K562 (cell line): Measurements from ENCODE around the gene NTM. TPM values are rescaled to one million over a fixed set of nuclear protein-coding genes. Genes with fewer than 3 reads are reported as not detected.

ENCODE experiments used
- ATAC-seq: fragments of 200-7000 bp; cut with Tn5 transposase; 3 replicates; pipeline ENCODE4 v1.9.1; 2020; ENCODE audit warnings: moderate library complexity
- BruUV-seq: library from RNA; stranded (reverse); fragments of 400-500 nt; replicated peaks from 2 replicates; lab custom pipeline; 2021; lab: Mats Ljungman, UMichigan
- CTCF ChIA-PET: fragments of 300-600 bp; formaldehyde crosslinking; extraction: SDS; loops from one replicate; lab custom pipeline; 2021; ENCODE audit warnings: low intra/inter-chr PET ratio; lab: Yijun Ruan, JAX
- POLR2A ChIA-PET: fragments of 300-600, 350-650 bp; sonication (Branson Sonifier 250); formaldehyde crosslinking; extraction: SDS; loops from one replicate; lab custom pipeline; 2021; ENCODE audit warnings: antibody characterized with exemption, inconsistent platforms; lab: Yijun Ruan, JAX
- DNase-seq, 4 experiments: peaks; one replicate each; pipeline versions ENCODE4 v3.0.0 to v3.0.0-alpha.2; 2011 to 2018; ENCODE audit warnings: low spot score in 3 of 4, mixed read lengths in 3 of 4; ENCODE audit errors: extremely low read depth in 1 of 4
- FAIRE-seq: peaks from 2 replicates; lab custom pipeline; 2011; peaks lifted over from hg19 to GRCh38; lab: Jason Lieb, UNC
- H2AFZ ChIP-seq: 2 replicates; pipeline ENCODE4 v1.6.0; 2011; ENCODE audit warnings: low read depth, low read length, control low read depth, inconsistent platforms
- H3K27ac ChIP-seq: fragments of 200-600 bp; 3 replicates; pipeline ENCODE4 v1.8.0; 2011; ENCODE audit warnings: low read depth, mild to moderate bottlenecking, control low read depth, inconsistent platforms, low read length, moderate library complexity, mixed read lengths; ENCODE audit errors: extremely low read depth
- H3K27me3 ChIP-seq, 2 experiments: fragments of 300-600 bp in 1 of 2; 2 replicates in 1 of 2; 3 replicates in 1 of 2; pipeline versions ENCODE4 v1.6.0 to v1.8.0; 2011; ENCODE audit warnings: inconsistent platforms in 2 of 2, low read length in 2 of 2, mild to moderate bottlenecking in 1 of 2, mixed read lengths in 1 of 2, moderate library complexity in 1 of 2; ENCODE audit not compliant: control insufficient read depth in 2 of 2, insufficient read depth in 2 of 2
- H3K36me3 ChIP-seq: fragments of 300-600 bp; 3 replicates; pipeline ENCODE4 v1.8.0; 2011; ENCODE audit warnings: mild to moderate bottlenecking, low read length, inconsistent platforms; ENCODE audit not compliant: control insufficient read depth, insufficient read depth
- H3K4me1 ChIP-seq, 2 experiments: fragments of 200-600 bp in 1 of 2; replicated peaks in 1 of 2; 2 replicates in 1 of 2; 3 replicates in 1 of 2; pipeline versions ENCODE4 v1.5.1 to v1.8.0; 2011; ENCODE audit warnings: inconsistent platforms in 2 of 2, low read length in 2 of 2, mild to moderate bottlenecking in 1 of 2, mixed read lengths in 1 of 2, moderate library complexity in 1 of 2; ENCODE audit not compliant: control insufficient read depth in 2 of 2, insufficient read depth in 2 of 2
- H3K4me2 ChIP-seq: 2 replicates; pipeline ENCODE4 v1.6.1; 2011; ENCODE audit warnings: low read length, control low read depth, inconsistent platforms, mixed read lengths; ENCODE audit not compliant: insufficient read depth
- H3K4me3 ChIP-seq: fragments of 200-600 bp; sonication (generic), shearing (Covaris generic); 2 replicates; pipeline ENCODE4 v1.5.1; 2016; ENCODE audit warnings: control low read depth, inconsistent platforms
- H3K79me2 ChIP-seq: fragments of 200-600 bp; 3 replicates; pipeline ENCODE4 v1.8.0; 2011; ENCODE audit warnings: low read length, inconsistent platforms; ENCODE audit not compliant: control insufficient read depth, insufficient read depth
- H3K9ac ChIP-seq, 2 experiments: 2 replicates each; pipeline versions ENCODE4 v1.6.0 to v1.6.1; 2011; ENCODE audit warnings: low read depth in 2 of 2, low read length in 2 of 2, control low read depth in 1 of 2, inconsistent platforms in 1 of 2, mild to moderate bottlenecking in 1 of 2, mixed read lengths in 1 of 2; ENCODE audit not compliant: insufficient read depth in 1 of 2
- H3K9me1 ChIP-seq: one replicate; pipeline ENCODE4 v1.6.0; 2011; ENCODE audit warnings: inconsistent platforms, mild to moderate bottlenecking, low read length, moderate library complexity; ENCODE audit not compliant: control insufficient read depth, insufficient read depth
- H3K9me3 ChIP-seq: replicated peaks from 2 replicates; pipeline ENCODE4 v1.5.1; 2011; ENCODE audit warnings: low read depth, low read length, inconsistent platforms; ENCODE audit not compliant: control insufficient read depth, insufficient read depth
- H4K20me1 ChIP-seq: replicated peaks from 2 replicates; pipeline ENCODE4 v1.6.1; 2011; ENCODE audit warnings: low read length, inconsistent platforms, mixed read lengths; ENCODE audit not compliant: control insufficient read depth, insufficient read depth
- ARHGAP35 ChIP-seq: fragments of 450-650 bp; IDR thresholded peaks from 2 replicates; pipeline ENCODE4 v1.6.1; 2018; ENCODE audit not compliant: partially characterized antibody
- ARID2 ChIP-seq: fragments of 450-650 bp; IDR thresholded peaks from 2 replicates; pipeline ENCODE4 v1.6.1; 2017; ENCODE audit warnings: antibody characterized with exemption, mild to moderate bottlenecking
- BMI1 ChIP-seq: fragments of 150-350 bp; IDR thresholded peaks from 2 replicates; pipeline ENCODE4 v1.6.1; 2014; ENCODE audit warnings: low read length
- ELF1 ChIP-seq: fragments of 200-800 bp; sonication (Bioruptor generic); IDR thresholded peaks from 2 replicates; pipeline ENCODE4 v1.6.1; 2016; ENCODE audit warnings: missing genetic modification characterization, missing compliant biosample characterization
- ETS1 ChIP-seq: conservative IDR thresholded peaks from 2 replicates; pipeline ENCODE4 v1.6.1; 2011; ENCODE audit warnings: low read depth, mild to moderate bottlenecking, low read length; ENCODE audit not compliant: control insufficient read depth
- FOXJ2 ChIP-seq: fragments of 200-800 bp; sonication (Bioruptor generic); IDR thresholded peaks from 2 replicates; pipeline ENCODE4 v1.6.1; 2016; ENCODE audit warnings: missing genetic modification characterization, missing compliant biosample characterization
- GABPB1 ChIP-seq: sonication (generic); formaldehyde crosslinking; IDR thresholded peaks from 2 replicates; pipeline ENCODE4 v1.8.0; 2022; ENCODE audit warnings: mild to moderate bottlenecking, missing genetic modification reagents
- HIVEP1 ChIP-seq: fragments of 250-450 bp; sonication (Bioruptor Pico); IDR thresholded peaks from 2 replicates; pipeline ENCODE4 v1.4.0; 2020; ENCODE audit warnings: mild to moderate bottlenecking
- MAX ChIP-seq: sonication (generic); formaldehyde crosslinking; IDR thresholded peaks from 2 replicates; pipeline ENCODE4 v1.9.0; 2022; ENCODE audit warnings: mild to moderate bottlenecking, missing genetic modification reagents
- MIER1 ChIP-seq: fragments of 450-650 bp; IDR thresholded peaks from 2 replicates; pipeline ENCODE4 v1.6.1; 2016; ENCODE audit warnings: antibody characterized with exemption, mild to moderate bottlenecking, low read depth
- PHTF2 ChIP-seq: fragments of 250-450 bp; sonication (Bioruptor Pico); IDR thresholded peaks from 2 replicates; pipeline ENCODE4 v1.5.0; 2021; ENCODE audit warnings: mild to moderate bottlenecking
- PURB ChIP-seq: sonication (generic); formaldehyde crosslinking; IDR thresholded peaks from 2 replicates; pipeline ENCODE4 v1.9.0; 2021; ENCODE audit warnings: low read depth, mild to moderate bottlenecking, missing genetic modification reagents
- RBM39 ChIP-seq: fragments of 200-400 bp; formaldehyde crosslinking; optimal IDR thresholded peaks from 2 replicates; pipeline ENCODE3; 2018; ENCODE audit warnings: low read depth, low read length
- SP1 ChIP-seq: sonication (generic); formaldehyde crosslinking; IDR thresholded peaks from 2 replicates; pipeline ENCODE4 v1.8.1; 2022; ENCODE audit warnings: mild to moderate bottlenecking, missing genetic modification reagents
- SRF ChIP-seq, 2 experiments: fragments of 250-450, 450-650 bp in 1 of 2; sonication (Bioruptor Pico) in 1 of 2; sonication (generic) in 1 of 2; formaldehyde crosslinking; IDR thresholded peaks; 2 replicates each; pipeline versions ENCODE4 v1.5.0 to v1.5.1; 2020 to 2022; ENCODE audit warnings: mild to moderate bottlenecking in 1 of 2, missing genetic modification reagents in 1 of 2
- STAT6 ChIP-seq: sonication (generic); formaldehyde crosslinking; IDR thresholded peaks from 2 replicates; pipeline ENCODE4 v1.8.1; 2023; ENCODE audit warnings: mild to moderate bottlenecking, missing genetic modification reagents
- SUPT5H ChIP-seq: fragments of 450-650 bp; IDR thresholded peaks from 2 replicates; pipeline ENCODE4 v1.6.1; 2016
- WHSC1 ChIP-seq: IDR thresholded peaks from one replicate; pipeline ENCODE4 v1.6.1; 2012; ENCODE audit warnings: low read length, control low read depth, inconsistent platforms
- ZNF133 ChIP-seq: fragments of 250-450 bp; sonication (Bioruptor Pico); IDR thresholded peaks from 2 replicates; pipeline ENCODE4 v1.4.0; 2020; ENCODE audit warnings: mild to moderate bottlenecking
- ZNF24 ChIP-seq: fragments of 450-650 bp; IDR thresholded peaks from 2 replicates; pipeline ENCODE4 v1.6.1; 2016
- WGBS: fragments of 100-300 bp; shearing (Covaris generic); methylation state at CpG from one replicate; pipeline ENCODE4 v1.1.6; 2016; ENCODE audit warnings: low coverage, mixed read lengths; ENCODE audit not compliant: insufficient coverage; ENCODE audit errors: missing lambda C conversion rate; 5-methylcytosine and 5-hydroxymethylcytosine counted together
- in situ Hi-C: fragments of 300-500 bp; cut with MboI; formaldehyde crosslinking; loops from 4 replicates; pipeline ENCODE4 v1.15.0; 2018; ENCODE audit warnings: inconsistent platforms, mixed read lengths
- intact Hi-C: fragments of 100-400 bp; cut with micrococcal nuclease; formaldehyde crosslinking; loops from 2 replicates; pipeline ENCODE4 v1.14.2; 2022
- polyA plus RNA-seq, 8 experiments: library from polyadenylated mRNA; depleted of rRNA in 4 of 8; stranded (reverse) in 5 of 8; unstranded in 3 of 8; fragments of >200 nt; fragmentation: Nextera tagmentation in 2 of 8; fragmentation: Illumina TruSeq in 1 of 8; extraction: Ambion mirVana in 2 of 8; extraction: Trizol in 1 of 8; gene quantifications; 2 replicates each; pipeline versions ENCODE4 v1.2.1 to v1.2.3, GENCODE V29; 2011 to 2014; ENCODE audit warnings: inconsistent platforms in 1 of 8, missing spikeins in 1 of 8
- total RNA-seq, 7 experiments: library from RNA; depleted of rRNA in 6 of 7; stranded (reverse); fragments of >200 nt in 6 of 7; fragmentation: Illumina TruSeq in 2 of 7; extraction: Trizol in 2 of 7; gene quantifications; 2 replicates each; pipeline versions ENCODE4 v1.2.1 to v1.2.3, GENCODE V29; 2011 to 2021; ENCODE audit warnings: low replicate concordance in 1 of 7

Gene NTM
- total and polyA plus RNA-seq, 9 of the 15 experiments (the other 6 are each of a cell fraction or from before 2014, with no cell fraction given) = not detected

- H3K9me3 ChIP-seq = no peaks in the 10 kb centered on the region
- TF ChIP-seq PURB (CRISPR knock-in tag) (no peak), SP1 (CRISPR knock-in tag) (no peak), PHTF2 (CRISPR knock-in tag) (no peak), STAT6 (CRISPR knock-in tag) (no peak), ELF1 (no peak), BMI1 (no peak), ARHGAP35 (no peak), MIER1 (no peak), FOXJ2 (tag) (no peak), GABPB1 (CRISPR knock-in tag) (no peak), ZNF133 (no peak), RBM39 (no peak), HIVEP1 (no peak), WHSC1 (no peak), ARID2 (no peak), MAX (CRISPR knock-in tag) (no peak), ETS1 (no peak), SRF (CRISPR knock-in tag; IDR thresholded peaks at IDR 0.05) (no peak), SUPT5H (no peak), ZNF24 (no peak)
- H3K4me3 ChIP-seq = no peak overlapping the region
- H3K9me1 ChIP-seq = no peaks in the 10 kb centered on the region
- in situ Hi-C loops (no loop called here), intact Hi-C loops (no loop called here)
- 0% methylated on average over 6 of the region's 6 CpGs for WGBS
- POLR2A ChIA-PET = no interaction called here
- no TSS peak for BruUV-seq
- H3K36me3 ChIP-seq = no peaks in the 10 kb centered on the region
- FAIRE-seq = no peak
- no peaks in the 10 kb centered on the region for H3K27me3 ChIP-seq
- no peak overlapping the region for H3K4me2 ChIP-seq
- CTCF ChIA-PET = no interaction called here
- H4K20me1 ChIP-seq = no peaks in the 10 kb centered on the region
- no peak overlapping the region for H3K9ac ChIP-seq
- no peak for ATAC-seq
- H3K27ac ChIP-seq = no peak overlapping the region
- no peaks in the 10 kb centered on the region for H3K79me2 ChIP-seq
- no peaks in the 10 kb centered on the region for H3K4me1 ChIP-seq
- H2AFZ ChIP-seq = no peak overlapping the region
- no peak for DNase-seq
These were observed 20.8 kb downstream of the NTM start for GRCh38 chr11:131391176-131391575.
